Fibroblast of mammary gland (primary cell): ENCODE data around the gene C17orf58.
"Not testable (repeated sequence)": the region's sequence is repeated elsewhere in the genome, so short reads cannot be mapped to it uniquely, and the experiment has no call there.

Experiments used
- DNase-seq: peaks from one replicate; pipeline ENCODE4 v3.0.0-alpha.2; 2010; ENCODE audit warnings: low read depth
- H3K4me3 ChIP-seq: 2 replicates; pipeline ENCODE4 v1.5.1; 2011; ENCODE audit warnings: low read depth, mild to moderate bottlenecking, low read length, moderate library complexity; ENCODE audit not compliant: control insufficient read depth
- TF ChIP-seq, protein P1 (sequence below): conservative IDR thresholded peaks from 2 replicates; pipeline ENCODE4 v1.5.1; 2011; ENCODE audit warnings: low read depth, low read length, inconsistent platforms; ENCODE audit not compliant: control insufficient read depth, insufficient read depth

C17orf58 gene

DNA sequence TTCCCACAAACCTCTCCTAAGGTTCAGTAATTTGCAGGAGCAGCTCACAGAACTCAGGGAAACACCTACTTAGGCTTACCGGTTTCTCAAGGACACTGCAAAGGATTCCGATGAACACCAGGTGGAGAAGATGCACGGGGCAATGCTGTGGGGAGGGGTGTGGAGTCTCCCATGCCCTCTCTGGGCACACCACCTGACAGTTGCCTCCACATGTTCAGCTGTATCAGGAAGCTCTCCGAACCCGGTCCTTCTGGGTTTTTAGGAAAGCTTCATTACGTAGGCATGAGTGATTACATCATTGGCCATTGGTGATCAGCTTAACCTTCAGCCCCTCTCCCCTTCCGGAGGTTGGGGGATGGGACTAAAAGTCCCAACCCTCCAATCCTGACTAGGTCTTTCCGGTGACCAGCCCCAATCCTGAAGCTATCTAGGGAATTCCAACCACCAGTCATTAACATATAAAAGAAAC is 21.6 kb downstream of the C17orf58 start:
- TF ChIP-seq, protein P1, sequence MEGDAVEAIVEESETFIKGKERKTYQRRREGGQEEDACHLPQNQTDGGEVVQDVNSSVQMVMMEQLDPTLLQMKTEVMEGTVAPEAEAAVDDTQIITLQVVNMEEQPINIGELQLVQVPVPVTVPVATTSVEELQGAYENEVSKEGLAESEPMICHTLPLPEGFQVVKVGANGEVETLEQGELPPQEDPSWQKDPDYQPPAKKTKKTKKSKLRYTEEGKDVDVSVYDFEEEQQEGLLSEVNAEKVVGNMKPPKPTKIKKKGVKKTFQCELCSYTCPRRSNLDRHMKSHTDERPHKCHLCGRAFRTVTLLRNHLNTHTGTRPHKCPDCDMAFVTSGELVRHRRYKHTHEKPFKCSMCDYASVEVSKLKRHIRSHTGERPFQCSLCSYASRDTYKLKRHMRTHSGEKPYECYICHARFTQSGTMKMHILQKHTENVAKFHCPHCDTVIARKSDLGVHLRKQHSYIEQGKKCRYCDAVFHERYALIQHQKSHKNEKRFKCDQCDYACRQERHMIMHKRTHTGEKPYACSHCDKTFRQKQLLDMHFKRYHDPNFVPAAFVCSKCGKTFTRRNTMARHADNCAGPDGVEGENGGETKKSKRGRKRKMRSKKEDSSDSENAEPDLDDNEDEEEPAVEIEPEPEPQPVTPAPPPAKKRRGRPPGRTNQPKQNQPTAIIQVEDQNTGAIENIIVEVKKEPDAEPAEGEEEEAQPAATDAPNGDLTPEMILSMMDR, result no peak
- no peak for DNase-seq
- H3K4me3 ChIP-seq, result no peak overlapping the region

DNA sequence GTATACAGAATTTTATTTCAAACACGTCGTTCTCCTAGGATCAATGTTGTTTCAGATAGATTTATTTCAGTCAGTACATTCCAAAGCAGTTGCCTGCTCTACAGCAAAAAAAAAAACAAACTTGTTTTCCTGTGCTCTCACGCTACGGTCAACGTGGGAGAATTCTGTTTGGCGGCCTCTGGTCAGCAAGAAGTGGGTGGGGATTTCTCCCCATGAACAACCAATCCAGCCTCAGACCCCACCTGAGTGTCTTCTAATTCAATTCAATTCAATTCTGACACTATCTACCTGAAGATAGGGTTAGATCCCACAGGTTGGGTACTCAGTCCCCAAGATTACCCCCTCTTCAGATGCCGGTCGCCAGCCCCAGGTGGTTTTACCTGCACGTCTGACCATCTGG is 22.1 kb downstream of the C17orf58 start:
- TF ChIP-seq, protein P1, result no peak
- H3K4me3 ChIP-seq, result no peak overlapping the region
- no peak for DNase-seq

DNA sequence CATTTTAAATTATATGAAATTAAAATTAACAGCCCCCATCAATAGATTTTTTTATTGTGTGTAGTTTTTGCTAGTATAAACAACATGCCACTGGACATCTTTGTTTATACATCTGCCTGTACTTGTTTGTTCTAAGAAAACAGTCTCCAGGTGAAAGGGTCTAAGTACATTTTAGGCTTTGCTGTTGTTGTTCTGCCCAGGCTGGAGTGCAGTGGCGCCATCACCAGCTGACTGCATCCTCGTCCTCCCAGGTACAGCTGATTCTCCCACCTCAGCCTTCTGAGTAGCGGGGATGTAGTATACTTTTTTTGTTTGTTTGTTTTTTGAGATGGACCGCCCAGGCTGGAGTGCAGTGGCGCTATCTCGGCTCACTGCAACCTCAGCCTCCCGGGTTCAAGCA is 25.5 kb downstream of the C17orf58 start:
- no peak for DNase-seq
- TF ChIP-seq, protein P1, result no peak
- no peak overlapping the region for H3K4me3 ChIP-seq

DNA sequence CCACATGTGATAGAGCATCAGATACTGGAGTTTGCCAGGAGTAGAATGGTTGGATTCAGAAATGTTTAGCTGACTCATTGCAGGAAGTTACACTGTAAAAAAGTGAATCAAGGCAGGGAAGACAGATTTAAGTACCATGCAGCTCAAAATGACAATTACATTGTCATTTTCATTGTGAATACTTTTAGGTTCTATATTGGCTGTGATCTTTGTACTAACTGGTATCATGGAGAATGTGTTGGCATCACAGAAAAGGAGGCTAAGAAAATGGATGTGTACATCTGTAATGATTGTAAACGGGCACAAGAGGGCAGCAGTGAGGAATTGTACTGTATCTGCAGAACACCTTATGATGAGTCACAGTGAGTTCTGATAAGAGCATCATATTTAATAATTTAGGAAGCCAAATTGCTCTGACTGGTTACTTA is 33.1 kb downstream of the C17orf58 start:
- TF ChIP-seq, protein P1, result peak; percentile 51
- peak; percentile 72 for DNase-seq
- not testable (repeated sequence) for H3K4me3 ChIP-seq

DNA sequence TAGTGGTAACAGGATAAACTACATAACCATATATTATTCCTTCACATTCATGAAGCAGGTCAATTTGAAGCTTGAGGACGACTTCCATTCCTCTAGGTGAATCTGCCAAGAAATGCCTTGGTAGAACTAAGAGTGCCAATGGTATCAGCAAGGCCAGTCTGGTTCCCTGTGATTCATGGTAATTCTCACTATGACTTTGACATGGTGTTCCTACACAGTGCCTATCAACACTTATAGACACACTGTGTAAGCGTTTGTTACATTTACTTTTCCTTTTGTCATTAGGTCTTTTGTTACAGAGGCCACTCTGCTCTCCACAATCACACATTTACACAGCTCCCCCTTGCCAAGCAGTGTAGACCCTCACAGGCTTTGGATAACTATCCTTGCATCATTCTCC is 34.1 kb downstream of the C17orf58 start:
- not testable (repeated sequence) for H3K4me3 ChIP-seq, DNase-seq

DNA sequence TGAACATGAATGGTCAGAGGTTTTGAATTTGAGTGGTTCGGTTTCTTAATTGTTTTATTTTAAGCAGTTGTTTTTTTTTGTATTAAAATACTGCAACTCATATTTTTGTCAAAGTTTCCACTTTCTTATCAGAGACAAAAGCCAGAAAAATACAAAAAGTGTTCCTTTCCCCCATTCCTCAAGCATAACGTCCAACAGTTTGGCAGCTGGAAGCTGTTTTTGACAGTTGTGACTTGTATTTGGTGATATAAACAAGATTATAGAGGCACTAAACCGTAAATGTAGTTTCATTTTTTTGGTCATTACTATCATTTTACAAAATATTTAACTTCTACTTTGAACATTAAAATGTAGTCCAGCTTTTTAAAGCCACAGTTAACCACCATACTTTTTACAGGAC is 36.0 kb downstream of the C17orf58 start:
- not testable (repeated sequence) for DNase-seq, H3K4me3 ChIP-seq

DNA sequence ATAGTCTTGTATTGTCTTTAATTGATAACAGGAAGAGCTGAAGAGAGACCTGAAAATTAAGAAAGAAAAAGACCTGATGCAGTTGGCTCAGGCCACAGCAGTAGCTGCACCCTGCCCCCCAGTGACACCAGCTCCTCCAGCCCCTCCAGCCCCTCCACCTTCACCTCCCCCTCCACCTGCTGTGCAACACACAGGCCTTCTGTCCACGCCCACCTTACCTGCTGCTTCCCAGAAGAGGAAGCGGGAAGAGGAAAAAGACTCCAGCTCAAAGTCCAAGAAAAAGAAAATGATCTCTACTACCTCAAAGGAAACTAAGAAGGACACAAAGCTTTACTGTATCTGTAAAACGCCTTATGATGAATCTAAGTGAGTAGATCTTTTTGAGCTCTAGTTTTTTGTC is 36.8 kb downstream of the C17orf58 start:
- TF ChIP-seq, protein P1, result no peak
- no peak for DNase-seq
- H3K4me3 ChIP-seq, result no peak overlapping the region

DNA sequence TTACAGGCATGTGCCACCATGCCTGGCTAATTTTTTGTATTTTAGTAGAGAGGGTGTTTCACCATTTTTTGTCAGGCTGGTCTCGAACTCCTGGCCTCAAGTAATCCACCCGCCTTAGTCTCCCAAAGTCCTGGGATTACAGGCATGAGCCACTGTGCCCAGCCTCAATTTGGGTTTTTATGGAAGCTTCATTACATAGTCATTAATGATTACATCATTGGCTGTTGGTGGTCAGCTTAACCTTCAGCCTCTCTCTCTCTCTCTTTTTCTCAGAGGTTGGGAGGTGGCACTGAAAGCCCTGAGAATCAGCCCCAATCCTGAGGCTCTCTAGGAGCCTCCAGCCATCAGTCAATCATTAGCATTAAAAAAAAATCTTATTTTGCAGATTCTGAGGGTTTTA is 45.3 kb downstream of the C17orf58 start:
- no peak overlapping the region for H3K4me3 ChIP-seq
- DNase-seq, result no peak
- TF ChIP-seq, protein P1, result no peak
